MG63 (cell line): ENCODE results near the gene LRRC8C. TPM values are rescaled to one million over a fixed set of nuclear protein-coding genes. Genes with fewer than 3 reads are reported as not detected.
"Not testable (repeated sequence)": the region's sequence is repeated elsewhere in the genome, so short reads cannot be mapped to it uniquely, and the experiment has no call there.

Experiments used
- DNase-seq: peaks from one replicate; pipeline ENCODE4 v3.0.0-alpha.2; 2020
- H3K27me3 ChIP-seq: fragments of 250-450 bp; sonication (Bioruptor Pico); 2 replicates; pipeline ENCODE4 v1.5.1; 2020; ENCODE audit warnings: mild to moderate bottlenecking, moderate library complexity
- H3K36me3 ChIP-seq: fragments of 250-450 bp; sonication (Bioruptor Pico); 2 replicates; pipeline ENCODE4 v1.5.1; 2020; ENCODE audit warnings: mild to moderate bottlenecking, moderate library complexity
- H3K4me3 ChIP-seq: fragments of 250-450 bp; sonication (Bioruptor Pico); 2 replicates; pipeline ENCODE4 v1.5.1; 2020; ENCODE audit warnings: mild to moderate bottlenecking, moderate library complexity
- H3K9me3 ChIP-seq: fragments of 250-450 bp; sonication (Bioruptor Pico); 2 replicates; pipeline ENCODE4 v1.5.1; 2020; ENCODE audit warnings: mild to moderate bottlenecking, moderate library complexity
- total RNA-seq: library from RNA; depleted of rRNA; stranded (reverse); fragments of >200 nt; shearing (Covaris generic); gene quantifications from 2 replicates; pipeline ENCODE4 v1.2.3, GENCODE V29; 2014; ENCODE audit warnings: low replicate concordance

The LRRC8C gene
- total RNA-seq, 1 experiment from 2014 or later: 0.43 TPM

- Histone ChIP-seq H3K36me3 (no peaks in the 10 kb centered on the region), H3K4me3 (no peak overlapping the region), H3K27me3 (no peaks in the 10 kb centered on the region; the same call in 1 of the 2 replicates), H3K9me3 (no peaks in the 10 kb centered on the region)
- no peak for DNase-seq
Measured at GRCh38 chr1:89624314-89624713, 8.6 kb upstream of the LRRC8C start.

GRCh38 chr1:89624715-89625323 lies 8.1 kb upstream of the LRRC8C start:
- H3K36me3 ChIP-seq: no peaks in the 10 kb centered on the region

GRCh38 chr1:89627596-89627962 lies 5.3 kb upstream of the LRRC8C start:
- Histone ChIP-seq H3K36me3 (no peaks in the 10 kb centered on the region), H3K27me3 (no peaks in the 10 kb centered on the region), H3K9me3 (no peaks in the 10 kb centered on the region), H3K4me3 (no peak overlapping the region)
- DNase-seq: no peak

More at GRCh38 chr1:89624715-89625323, 8.1 kb upstream of the LRRC8C start:
- no peak for DNase-seq
- H3K27me3 ChIP-seq: no peaks in the 10 kb centered on the region
- H3K9me3 ChIP-seq: no peaks in the 10 kb centered on the region
- no peak overlapping the region for H3K4me3 ChIP-seq

- no peak overlapping the region for H3K4me3 ChIP-seq
- H3K27me3 ChIP-seq: no peaks in the 10 kb centered on the region
- no peak for DNase-seq
- H3K36me3 ChIP-seq: no peaks in the 10 kb centered on the region
- no peaks in the 10 kb centered on the region for H3K9me3 ChIP-seq
Measured at GRCh38 chr1:89629146-89629545, 3.8 kb upstream of the LRRC8C start.

- not testable (repeated sequence) for DNase-seq, H3K36me3 ChIP-seq, H3K4me3 ChIP-seq, H3K27me3 ChIP-seq, H3K9me3 ChIP-seq
Measured at GRCh38 chr1:89629600-89629999, 3.3 kb upstream of the LRRC8C start.

- Histone ChIP-seq H3K4me3 (no peak overlapping the region), H3K36me3 (no peaks in the 10 kb centered on the region), H3K9me3 (no peaks in the 10 kb centered on the region), H3K27me3 (no peaks in the 10 kb centered on the region)
- no peak for DNase-seq
Measured at GRCh38 chr1:89630048-89630447, 2.9 kb upstream of the LRRC8C start.

- Histone ChIP-seq H3K27me3 (no peaks in the 10 kb centered on the region), H3K36me3 (no peaks in the 10 kb centered on the region), H3K4me3 (peak overlapping the region; percentile 71), H3K9me3 (no peaks in the 10 kb centered on the region)
- no peak for DNase-seq
Measured at GRCh38 chr1:89631816-89632656, 884 bp upstream of the LRRC8C start.

GRCh38 chr1:89633248-89633799 lies 404 bp downstream of the LRRC8C start:
- H3K4me3 ChIP-seq: peak overlapping the region; percentile 71
- DNase-seq: peak; percentile 68
- H3K27me3 ChIP-seq: no peaks in the 10 kb centered on the region
- H3K36me3 ChIP-seq: no peaks in the 10 kb centered on the region
- no peaks in the 10 kb centered on the region for H3K9me3 ChIP-seq

GRCh38 chr1:89633800-89634625 lies 1.1 kb downstream of the LRRC8C start:
- DNase-seq: peak; percentile 6
- no peaks in the 10 kb centered on the region for H3K36me3 ChIP-seq
- peak overlapping the region; percentile 71 for H3K4me3 ChIP-seq
- no peaks in the 10 kb centered on the region for H3K27me3 ChIP-seq
- H3K9me3 ChIP-seq: no peaks in the 10 kb centered on the region

- Histone ChIP-seq H3K36me3 (no peaks in the 10 kb centered on the region), H3K4me3 (no peak overlapping the region), H3K27me3 (no peaks in the 10 kb centered on the region), H3K9me3 (no peaks in the 10 kb centered on the region)
- peak; percentile 25 for DNase-seq
Measured at GRCh38 chr1:89635825-89636815, 3.2 kb downstream of the LRRC8C start.

GRCh38 chr1:89637496-89637895 lies 4.6 kb downstream of the LRRC8C start:
- Histone ChIP-seq H3K4me3 (no peak overlapping the region), H3K36me3 (no peaks in the 10 kb centered on the region), H3K27me3 (no peaks in the 10 kb centered on the region), H3K9me3 (no peaks in the 10 kb centered on the region)
- peak; percentile 7 for DNase-seq

- no peak overlapping the region for H3K4me3 ChIP-seq
- no peaks in the 10 kb centered on the region for H3K36me3 ChIP-seq
- H3K27me3 ChIP-seq: no peaks in the 10 kb centered on the region
- no peak for DNase-seq
- H3K9me3 ChIP-seq: no peaks in the 10 kb centered on the region
Measured at GRCh38 chr1:89640440-89640839, 7.5 kb downstream of the LRRC8C start.

GRCh38 chr1:89641781-89642180 lies 8.9 kb downstream of the LRRC8C start:
- no peak overlapping the region for H3K4me3 ChIP-seq
- H3K9me3 ChIP-seq: no peaks in the 10 kb centered on the region; the same call in 1 of the 2 replicates
- no peak for DNase-seq
- H3K36me3 ChIP-seq: no peaks in the 10 kb centered on the region
- H3K27me3 ChIP-seq: no peaks in the 10 kb centered on the region

- Histone ChIP-seq H3K27me3 (no peaks in the 10 kb centered on the region), H3K9me3 (no peaks in the 10 kb centered on the region; the same call in 1 of the 2 replicates), H3K4me3 (no peak overlapping the region), H3K36me3 (no peaks in the 10 kb centered on the region)
- DNase-seq: no peak
Measured at GRCh38 chr1:89643577-89643976, 10.7 kb downstream of the LRRC8C start.

GRCh38 chr1:89644119-89644814 lies 11.3 kb downstream of the LRRC8C start:
- no peaks in the 10 kb centered on the region for H3K36me3 ChIP-seq
- DNase-seq: no peak
- H3K4me3 ChIP-seq: no peak overlapping the region
- H3K27me3 ChIP-seq: no peaks in the 10 kb centered on the region
- no peaks in the 10 kb centered on the region; the same call in 1 of the 2 replicates for H3K9me3 ChIP-seq
